GM19023 (cell line): Measurements from ENCODE around the gene TACR2.

Source experiments
- ATAC-seq: cut with Tn5 transposase; IDR thresholded peaks from one replicate; pipeline ENCODE4 v1.9.1; 2021; ENCODE audit warnings: mild to moderate bottlenecking, moderate library complexity; ENCODE audit not compliant: unreplicated experiment

Gene TACR2

GRCh38 chr10:69377191-69377590, 39.5 kb downstream of the TACR2 start:
- ATAC-seq: no peak

GRCh38 chr10:69376662-69377061, 40.1 kb downstream of the TACR2 start:
- ATAC-seq: no peak

GRCh38 chr10:69375307-69376151, 41.2 kb downstream of the TACR2 start:
- no peak for ATAC-seq

- ATAC-seq: no peak
These were observed 41.8 kb downstream of the TACR2 start for GRCh38 chr10:69374931-69375306.

- no peak for ATAC-seq
These were observed 42.5 kb downstream of the TACR2 start for GRCh38 chr10:69374242-69374641.

GRCh38 chr10:69372126-69372980, 44.4 kb downstream of the TACR2 start:
- ATAC-seq: no peak

GRCh38 chr10:69367469-69367868, 49.2 kb downstream of the TACR2 start:
- ATAC-seq: no peak

GRCh38 chr10:69366738-69367137, 50.0 kb downstream of the TACR2 start:
- ATAC-seq: no peak

GRCh38 chr10:69364232-69364940, 52.3 kb downstream of the TACR2 start:
- ATAC-seq: no peak

GRCh38 chr10:69363666-69364065, 53.1 kb downstream of the TACR2 start:
- no peak for ATAC-seq

- no peak for ATAC-seq
These were observed 54.2 kb downstream of the TACR2 start for GRCh38 chr10:69362471-69362954.

GRCh38 chr10:69361303-69361614, 55.5 kb downstream of the TACR2 start:
- no peak for ATAC-seq

GRCh38 chr10:69360485-69361302, 56.0 kb downstream of the TACR2 start:
- no peak for ATAC-seq

GRCh38 chr10:69359594-69359993, 57.1 kb downstream of the TACR2 start:
- no peak for ATAC-seq

- ATAC-seq: no peak
These were observed 57.6 kb downstream of the TACR2 start for GRCh38 chr10:69359148-69359547.

GRCh38 chr10:69358148-69358795, 58.4 kb downstream of the TACR2 start:
- ATAC-seq: no peak

- no peak for ATAC-seq
These were observed 60.5 kb downstream of the TACR2 start for GRCh38 chr10:69356187-69356586.

- ATAC-seq: no peak
These were observed 62.6 kb downstream of the TACR2 start for GRCh38 chr10:69353977-69354635.
